ENCODE measurements around the gene DLGAP4.

GRCh38 chr20:36473164-36473563, 167.0 kb downstream of the DLGAP4 start:
- no peak for TF ChIP-seq CTCF (IDR thresholded peaks at IDR 0.05)
- no peak for TF ChIP-seq POLR2AphosphoS5 (IDR thresholded peaks at IDR 0.05)

Data from breast epithelium (tissue), 3 donors.